ENCODE measurements around the gene GLIS1. TPM values are rescaled to one million over a fixed set of nuclear protein-coding genes. Genes with fewer than 3 reads are reported as not detected.

The GLIS1 gene
- total RNA-seq, 1 experiment from 2014 or later, result 0.39 TPM

- no peak overlapping the region for H3K4me2 ChIP-seq (ENCODE audit: low read length)
- no peaks in the 10 kb centered on the region for H3K9me3 ChIP-seq (ENCODE audit: control insufficient read depth in 1 of 2, insufficient read depth in 1 of 2, low read depth in 1 of 2, low read length in 2 of 2)
- H3K36me3 ChIP-seq (ENCODE audit: control insufficient read depth in 1 of 2, insufficient read depth in 2 of 2, low read length in 2 of 2), result no peaks in the 10 kb centered on the region
- no peak overlapping the region for H3K9ac ChIP-seq (ENCODE audit: low read length)
- DNase-seq (ENCODE audit: low read depth, low spot score), result no peak
- no peak overlapping the region for H3K27ac ChIP-seq (ENCODE audit: low read depth, low read length)
- CTCF ChIA-PET, result no interaction called here
- H3K9me2 ChIP-seq (ENCODE audit: insufficient read depth), result no peaks in the 10 kb centered on the region
- no peaks in the 10 kb centered on the region for H3K27me3 ChIP-seq (ENCODE audit: insufficient read depth, low read length)
- H3K4me3 ChIP-seq (replicated peaks in 1 of 2; ENCODE audit: low read depth in 1 of 2, low read length in 2 of 2), result no peak overlapping the region
- no peak for ATAC-seq
- BruUV-seq (replicated peaks), result no TSS peak
- POLR2A ChIA-PET, result no interaction called here
- H2AFZ ChIP-seq (ENCODE audit: low read depth, low read length, poor library complexity, severe bottlenecking), result no peak overlapping the region
- no peaks in the 10 kb centered on the region for H4K20me1 ChIP-seq (ENCODE audit: insufficient read depth)
- no peaks in the 10 kb centered on the region for H3K79me2 ChIP-seq (ENCODE audit: insufficient read depth, low read length)
- intact Hi-C loops (cut with micrococcal nuclease), result no loop called here
- TF ChIP-seq CEBPB (IDR thresholded peaks at IDR 0.05; ENCODE audit: low read depth), result no peak
- TF ChIP-seq SIN3A (IDR thresholded peaks at IDR 0.05; ENCODE audit: low read depth), result no peak
- no peak for TF ChIP-seq TCF7L2 (IDR thresholded peaks at IDR 0.05; ENCODE audit: borderline replicate concordance, extremely low read depth, insufficient read depth, insufficient read length)
- no peak for TF ChIP-seq ZFX (IDR thresholded peaks at IDR 0.05)
- no peak for TF ChIP-seq EGR1 (IDR thresholded peaks at IDR 0.05; ENCODE audit: low read depth)
- no peak for TF ChIP-seq POLR2A (IDR thresholded peaks at IDR 0.05; ENCODE audit: borderline replicate concordance, extremely low read depth, insufficient read depth, insufficient read length)
- TF ChIP-seq CBX3 (IDR thresholded peaks at IDR 0.05; ENCODE audit: low read depth), result no peak
- RAD21 ChIA-PET (ENCODE audit: low non-redundant PET in 1 of 2, low total read pairs in 2 of 2, uncharacterized antibody in 2 of 2, unreplicated experiment in 2 of 2), result no interaction called here
- no peaks in the 10 kb centered on the region for H3K4me1 ChIP-seq (ENCODE audit: control insufficient read depth in 1 of 2, insufficient read depth in 2 of 2, low read length in 2 of 2)
Observed at GRCh38 chr1:53601867-53602775, 136.8 kb downstream of the GLIS1 start.

GRCh38 chr1:53601031-53601745 lies 137.8 kb downstream of the GLIS1 start:
- intact Hi-C loops (cut with micrococcal nuclease), result no loop called here
- POLR2A ChIA-PET, result no interaction called here
- TF ChIP-seq POLR2AphosphoS5 (IDR thresholded peaks at IDR 0.05; ENCODE audit: low read depth, low read length), result no peak
- TF ChIP-seq SIN3A (IDR thresholded peaks at IDR 0.05; ENCODE audit: low read depth), result no peak
- no peak for TF ChIP-seq SRF (IDR thresholded peaks at IDR 0.05; ENCODE audit: low read depth)
- no peak for TF ChIP-seq CEBPB (IDR thresholded peaks at IDR 0.05; ENCODE audit: low read depth)
- TF ChIP-seq ZNF274 (IDR thresholded peaks at IDR 0.05; ENCODE audit: low read depth, low read length), result no peak
- TF ChIP-seq YY1 (IDR thresholded peaks at IDR 0.05; ENCODE audit: extremely low read depth, insufficient replicate concordance, low read depth, low read length), result no peak
- TF ChIP-seq FOSL1 (IDR thresholded peaks at IDR 0.05; ENCODE audit: low read depth), result no peak
- TF ChIP-seq CBX3 (IDR thresholded peaks at IDR 0.05; ENCODE audit: low read depth), result no peak
- TF ChIP-seq EZH2 (IDR thresholded peaks at IDR 0.05), result no peak
- no peak for TF ChIP-seq CTCF (IDR thresholded peaks at IDR 0.05 in 2 of 3, conservative IDR thresholded peaks at IDR 0.05 in 1 of 3; ENCODE audit: borderline replicate concordance in 1 of 3, insufficient read depth in 1 of 3, low read depth in 2 of 3, low read length in 2 of 3)

More at GRCh38 chr1:53601031-53601745, 137.8 kb downstream of the GLIS1 start:
- H3K9me3 ChIP-seq (ENCODE audit: control insufficient read depth in 1 of 2, insufficient read depth in 1 of 2, low read depth in 1 of 2, low read length in 2 of 2), result no peaks in the 10 kb centered on the region
- no peak overlapping the region for H3K27ac ChIP-seq (ENCODE audit: low read depth, low read length)
- H3K4me1 ChIP-seq (ENCODE audit: control insufficient read depth in 1 of 2, insufficient read depth in 2 of 2, low read length in 2 of 2), result no peaks in the 10 kb centered on the region
- no TSS peak for BruUV-seq (replicated peaks)
- no peak overlapping the region for H3K9ac ChIP-seq (ENCODE audit: low read length)
- no peaks in the 10 kb centered on the region for H3K36me3 ChIP-seq (ENCODE audit: control insufficient read depth in 1 of 2, insufficient read depth in 2 of 2, low read length in 2 of 2)
- no peaks in the 10 kb centered on the region for H3K79me2 ChIP-seq (ENCODE audit: insufficient read depth, low read length)
- ChIA-PET CTCF (no interaction called here), RAD21 (ENCODE audit: low non-redundant PET in 1 of 2, low total read pairs in 2 of 2, uncharacterized antibody in 2 of 2, unreplicated experiment in 2 of 2) (no interaction called here)
- DNase-seq (ENCODE audit: low read depth, low spot score) (no peak), ATAC-seq (no peak)
- H3K9me2 ChIP-seq (ENCODE audit: insufficient read depth), result no peaks in the 10 kb centered on the region
- no peak overlapping the region for H3K4me2 ChIP-seq (ENCODE audit: low read length)
- no peak overlapping the region for H2AFZ ChIP-seq (ENCODE audit: low read depth, low read length, poor library complexity, severe bottlenecking)
- H4K20me1 ChIP-seq (ENCODE audit: insufficient read depth), result no peaks in the 10 kb centered on the region
- H3K4me3 ChIP-seq (replicated peaks in 1 of 2; ENCODE audit: low read depth in 1 of 2, low read length in 2 of 2), result no peak overlapping the region
- no peaks in the 10 kb centered on the region for H3K27me3 ChIP-seq (ENCODE audit: insufficient read depth, low read length)
